ENCODE data around the gene ATP5F1A.
"Not testable (repeated sequence)": the region's sequence is repeated elsewhere in the genome, so short reads cannot be mapped to it uniquely, and the experiment has no call there.

The ATP5F1A gene

DNA sequence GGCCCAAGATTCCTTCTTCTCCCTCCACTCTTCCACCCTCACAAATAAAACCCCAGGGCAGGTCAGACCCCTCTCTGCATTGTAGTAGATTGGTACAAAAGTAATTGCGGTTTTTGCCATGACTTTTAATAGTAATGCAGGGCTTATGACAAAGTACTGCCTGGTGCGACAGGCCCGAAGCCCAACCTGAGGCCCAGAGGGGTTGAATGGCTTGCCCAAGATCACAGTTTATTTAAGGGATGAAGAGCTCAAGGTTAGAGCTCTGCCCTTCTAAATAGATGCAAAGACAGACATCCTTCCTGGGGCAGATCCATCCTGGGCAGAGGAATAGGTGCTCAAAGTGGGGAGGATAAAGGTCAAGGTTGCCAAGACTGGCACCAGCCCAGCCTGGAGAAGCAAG is 25.1 kb downstream of the ATP5F1A start:
- no peak for DNase-seq

DNA sequence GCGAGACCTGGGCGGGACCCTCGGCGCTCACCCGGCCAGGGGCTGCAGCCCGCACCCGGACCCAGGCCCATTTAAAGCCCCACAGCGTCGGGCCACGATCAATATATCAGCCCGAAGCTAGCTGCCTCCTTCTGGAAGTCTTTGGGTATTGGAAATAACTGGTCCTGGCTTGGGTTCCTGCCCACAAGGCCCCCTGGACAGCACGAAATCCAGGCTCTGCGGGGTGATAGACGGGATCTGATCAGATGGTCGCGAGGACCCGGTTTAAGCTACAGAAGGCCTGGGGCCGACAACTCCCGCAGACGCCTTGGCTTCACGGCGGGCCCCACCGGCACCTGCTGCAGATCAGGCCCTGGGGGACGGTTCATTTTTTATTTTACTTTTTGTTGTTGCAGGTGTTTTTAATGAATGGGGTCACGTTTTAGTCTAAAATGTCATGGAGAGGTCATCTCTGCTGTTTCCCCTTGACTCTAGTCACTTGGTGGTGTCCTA is 25.7 kb downstream of the ATP5F1A start:
- DNase-seq: no peak

DNA sequence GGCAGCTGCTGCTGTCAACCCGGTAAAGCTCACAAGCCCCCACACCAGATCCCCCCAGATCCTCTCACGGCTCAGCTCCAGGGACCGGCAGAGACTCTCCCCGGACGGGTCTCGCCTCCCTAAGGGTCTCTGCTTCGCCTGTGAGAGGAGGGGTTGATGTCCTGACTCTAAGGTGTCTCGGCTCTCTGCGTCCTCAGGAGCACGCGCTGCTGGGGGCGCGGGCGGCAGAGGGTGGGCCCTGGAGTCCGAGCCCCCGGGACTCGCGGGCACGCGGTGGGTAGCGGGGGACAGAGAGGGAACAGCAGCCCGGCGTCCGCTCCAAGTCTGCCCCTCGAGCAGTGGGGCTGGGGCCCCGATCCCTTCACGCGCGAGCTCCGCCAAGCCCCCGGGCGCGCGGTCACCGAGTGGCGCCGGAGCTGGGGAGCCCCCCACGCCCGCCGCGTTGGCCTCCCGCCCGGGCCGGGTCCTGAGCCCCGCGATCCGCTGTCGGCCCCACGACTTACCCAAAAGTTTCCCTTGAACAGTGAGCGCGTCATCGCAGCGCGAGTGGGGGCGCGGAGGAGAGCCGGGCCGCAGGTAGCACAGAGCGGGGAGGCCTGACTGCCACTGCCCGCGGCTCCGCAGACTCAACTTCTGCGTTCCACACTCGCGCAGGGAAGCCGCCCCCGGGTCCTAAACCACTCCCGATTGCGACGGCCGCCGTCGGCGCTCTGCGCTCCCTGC is 26.3 kb downstream of the ATP5F1A start, which contains the start of gene PSTPIP2:
PSTPIP2 (minus strand) TSS at position 608 of the 723 bp plus-strand sequence; CDS start at position 536, 72 bp downstream.
- DNase-seq: peak; percentile 35

- no peak for DNase-seq
Observed at GRCh38 chr18:46070815-46071652, 27.1 kb downstream of the ATP5F1A start.

GRCh38 chr18:46070232-46070631 is 27.9 kb downstream of the ATP5F1A start:
- DNase-seq: no peak

- no peak for DNase-seq
Observed at GRCh38 chr18:46069524-46069923, 28.6 kb downstream of the ATP5F1A start.

DNA sequence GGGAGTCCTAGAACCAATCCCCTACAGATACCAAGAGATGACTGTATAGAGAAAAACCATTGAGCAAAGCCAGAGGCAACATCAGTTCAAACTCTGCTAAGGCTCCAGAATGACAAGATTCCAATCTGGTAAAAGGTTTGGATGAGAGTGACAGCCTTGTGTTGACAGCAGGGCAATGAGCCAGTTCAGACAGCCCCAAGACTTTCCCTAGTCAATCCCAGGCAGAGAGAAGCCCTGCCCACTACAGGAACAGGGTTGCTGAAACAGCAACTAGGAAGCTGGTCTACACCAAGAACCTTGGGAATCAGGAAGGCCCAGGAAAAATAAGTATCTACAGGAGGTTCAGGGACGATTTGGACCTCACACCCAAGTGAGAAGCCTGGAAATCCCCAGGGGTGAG is 29.3 kb downstream of the ATP5F1A start:
- no peak for DNase-seq

DNA sequence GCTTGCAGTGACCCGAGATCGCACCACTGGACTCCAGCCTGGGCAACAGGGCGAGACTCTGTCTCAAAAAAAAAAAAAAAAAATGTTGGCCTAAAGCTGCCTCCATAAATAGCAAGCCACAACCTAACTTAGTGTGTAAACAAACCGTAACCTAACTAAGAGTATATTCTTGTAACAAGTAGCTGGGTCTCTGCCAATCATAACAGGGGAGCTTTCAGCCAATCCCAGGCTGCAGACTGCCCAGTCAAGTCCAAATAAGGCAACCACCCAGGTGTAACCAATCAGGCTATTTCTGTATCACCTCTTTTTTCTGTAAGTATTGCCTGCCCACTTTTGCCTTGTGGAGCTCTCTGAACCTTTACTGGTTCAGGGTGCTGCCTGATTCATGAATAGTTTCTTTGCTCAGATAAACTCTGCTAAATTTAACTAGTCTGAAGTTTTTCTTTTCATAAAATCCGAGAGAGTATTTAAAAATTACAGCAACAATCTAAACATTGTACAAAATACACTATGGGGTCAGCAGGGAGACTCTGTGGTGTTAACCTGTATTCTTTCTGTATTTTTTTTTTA is 30.6 kb downstream of the ATP5F1A start:
- DNase-seq: no peak

DNA sequence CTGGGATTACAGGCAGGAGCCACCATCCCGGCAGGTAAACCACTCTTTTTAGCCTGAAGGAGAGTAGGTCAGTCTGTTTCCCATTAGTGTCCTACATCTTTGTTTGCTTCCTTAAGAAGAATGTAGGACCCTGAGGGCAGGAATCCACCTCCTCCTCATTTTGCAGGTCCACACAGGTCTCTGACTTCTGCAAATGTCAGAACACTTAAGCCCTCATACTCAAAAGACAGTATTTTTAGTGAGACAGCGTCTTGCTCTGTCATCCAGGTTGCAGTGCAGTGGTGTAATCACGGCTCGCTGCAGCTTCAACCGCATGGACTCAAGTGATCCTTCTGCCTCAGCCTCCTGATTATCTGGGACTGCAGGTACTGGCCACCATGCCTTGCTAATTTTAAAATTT is 35.3 kb downstream of the ATP5F1A start:
- DNase-seq: no peak

GRCh38 chr18:46061796-46062195 is 36.3 kb downstream of the ATP5F1A start:
- no peak for DNase-seq

DNA sequence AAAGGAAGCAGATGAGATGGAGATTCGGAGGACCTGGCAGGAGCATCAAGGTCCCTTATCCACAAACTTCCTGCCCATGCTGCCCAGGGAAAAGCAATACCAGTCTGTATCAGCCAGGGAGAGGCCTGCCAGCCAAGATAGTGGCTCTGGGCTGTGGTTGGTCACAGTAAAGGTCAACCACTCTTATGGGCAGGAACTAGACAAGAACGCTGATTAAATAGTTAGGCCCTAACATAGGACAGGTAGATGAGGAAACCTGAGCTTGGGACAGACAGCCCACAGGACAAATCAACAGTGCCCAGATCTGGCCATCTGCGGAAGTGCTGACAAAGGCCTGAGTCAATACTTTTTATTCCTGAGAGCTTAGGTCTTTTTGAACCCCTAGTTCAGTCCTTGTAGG is 36.7 kb downstream of the ATP5F1A start:
- no peak for DNase-seq

DNA sequence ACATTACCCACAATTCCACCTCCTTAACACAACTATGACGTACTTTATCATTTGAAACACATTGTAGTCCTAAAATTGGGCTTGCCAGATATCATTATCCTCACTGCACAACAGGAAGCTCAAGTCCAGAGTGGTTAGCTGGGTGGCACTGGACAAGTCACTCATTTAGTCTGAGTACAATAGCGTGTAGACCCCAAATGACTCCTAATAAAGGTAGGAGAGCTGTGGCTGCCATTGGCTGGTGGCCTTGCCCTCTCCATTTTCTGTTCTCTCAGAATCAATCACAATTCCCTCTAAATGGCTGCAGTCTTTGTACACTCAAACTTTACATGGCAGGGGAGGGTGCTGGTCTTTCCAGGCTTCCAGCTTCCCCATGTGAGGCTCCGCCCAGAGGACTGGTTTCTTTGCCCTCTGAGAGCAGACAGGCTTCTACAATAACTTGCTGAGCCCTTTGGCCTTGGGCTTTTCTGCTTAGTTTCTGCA is 37.7 kb downstream of the ATP5F1A start:
- no peak for DNase-seq

- no peak for DNase-seq
Observed at GRCh38 chr18:46055838-46056230, 42.3 kb downstream of the ATP5F1A start.

GRCh38 chr18:46054956-46055837 is 42.9 kb downstream of the ATP5F1A start:
- DNase-seq: no peak

- no peak for DNase-seq
Observed at GRCh38 chr18:46053368-46054095, 44.6 kb downstream of the ATP5F1A start.

DNA sequence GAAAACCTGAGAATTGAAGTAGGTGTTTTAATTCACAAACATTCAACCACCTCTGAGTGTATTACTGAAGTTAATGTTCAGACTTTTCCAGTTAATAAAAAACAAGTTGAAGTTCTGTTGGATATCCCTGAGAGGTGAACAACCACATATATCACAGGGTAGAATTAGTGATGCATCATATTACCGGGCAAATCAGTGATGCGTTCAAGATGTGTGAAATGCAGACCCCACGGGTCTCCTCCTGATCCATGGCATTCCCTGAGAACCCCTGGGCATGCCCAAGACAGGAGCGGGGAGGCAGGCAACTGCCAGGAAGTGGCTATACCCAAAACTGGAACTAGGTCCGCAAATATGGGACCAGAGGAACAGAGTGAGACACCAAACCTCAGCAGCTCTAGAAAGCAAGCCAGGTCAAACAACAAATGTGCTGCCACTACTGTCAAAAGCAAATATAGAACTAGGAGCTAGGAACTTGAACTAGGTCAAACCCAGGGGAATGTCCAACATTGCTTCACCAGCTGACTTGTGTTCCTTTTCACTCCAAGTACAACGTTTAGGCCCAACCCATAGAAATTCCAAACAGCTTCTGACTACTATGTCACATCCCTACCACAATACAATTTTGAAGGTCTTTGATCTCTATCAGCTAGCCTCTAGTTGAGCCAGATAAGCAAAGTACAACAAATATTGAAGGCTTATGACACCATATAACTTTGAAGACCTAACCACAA is 46.2 kb downstream of the ATP5F1A start:
- DNase-seq: no peak

DNA sequence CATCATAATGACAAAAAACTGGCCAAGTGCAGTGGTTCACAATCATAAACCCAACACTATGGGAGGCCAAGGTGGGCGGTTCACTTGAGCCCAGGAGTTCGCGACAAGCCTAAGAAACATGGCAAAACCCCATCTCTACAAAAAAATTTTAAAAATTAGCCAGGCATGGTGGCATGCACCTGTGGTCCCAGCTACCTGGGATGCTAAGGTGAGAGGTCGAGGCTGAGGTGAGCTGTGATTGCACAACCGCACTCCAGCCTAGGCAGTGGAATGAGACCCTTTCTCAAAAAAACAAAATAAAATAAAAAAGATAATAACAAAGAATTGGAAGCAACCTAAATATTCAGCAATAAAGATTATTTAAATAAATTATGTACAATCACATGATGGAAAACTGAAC is 47.8 kb downstream of the ATP5F1A start:
- no peak for DNase-seq

DNA sequence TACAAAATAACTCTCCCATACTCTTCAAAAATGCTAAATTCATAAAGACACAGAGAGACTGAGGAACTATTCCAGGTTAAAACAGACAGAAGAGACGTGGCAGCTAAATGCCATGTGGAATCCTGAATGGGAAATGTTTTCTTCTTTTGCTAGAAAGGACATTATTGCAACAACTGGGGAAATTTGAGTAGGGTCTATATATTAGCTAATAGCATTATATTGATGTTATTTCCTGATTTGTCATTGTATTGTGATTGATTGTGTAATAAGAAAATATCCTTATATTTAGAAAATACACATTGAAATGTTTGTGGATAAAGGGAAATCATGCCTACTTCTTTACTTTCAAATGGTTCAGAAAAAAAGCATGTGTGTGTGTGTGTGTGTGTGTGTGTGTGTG is 49.5 kb downstream of the ATP5F1A start:
- no peak for DNase-seq

- not testable (repeated sequence) for DNase-seq
Observed at GRCh38 chr18:46047369-46047768, 50.7 kb downstream of the ATP5F1A start.

DNA sequence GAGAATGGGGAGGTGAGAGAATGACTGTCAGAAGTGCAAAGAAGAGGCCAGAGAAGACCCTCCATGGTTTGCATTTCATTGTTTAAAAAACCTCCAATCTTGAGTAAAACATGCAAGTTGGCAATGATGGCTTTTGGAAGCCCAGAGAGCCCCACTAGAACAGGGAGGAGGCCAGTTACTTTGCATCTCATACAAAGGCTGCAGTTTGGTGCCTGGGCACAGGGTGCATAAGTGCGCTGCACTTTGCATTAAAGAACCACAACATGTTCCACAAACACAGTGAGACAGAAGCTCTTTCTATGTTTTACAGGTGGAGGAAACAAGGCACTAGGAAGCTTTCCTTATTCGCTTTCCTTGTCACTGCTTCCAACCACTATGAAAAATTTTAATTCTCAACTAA is 51.4 kb downstream of the ATP5F1A start:
- no peak for DNase-seq

DNA sequence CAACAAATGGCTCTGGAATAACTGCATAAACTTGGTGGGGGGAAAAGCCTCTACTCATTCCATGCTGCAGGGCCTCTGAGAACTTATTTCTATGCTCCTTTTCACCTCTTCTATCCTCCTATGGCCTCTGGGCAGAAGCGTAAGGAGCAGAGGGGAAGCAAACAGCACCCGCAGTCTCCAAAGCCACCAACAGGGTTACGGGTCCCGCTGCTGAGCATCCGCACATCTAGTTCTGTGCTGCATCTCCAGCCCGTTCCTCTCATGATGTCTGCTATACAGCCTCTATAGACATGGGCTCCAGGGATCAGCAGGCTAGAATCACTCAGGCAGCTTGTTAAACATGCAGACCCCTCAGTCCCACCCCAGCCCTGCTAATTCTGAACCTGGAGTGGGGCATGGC is 52.0 kb downstream of the ATP5F1A start:
- DNase-seq: no peak

Measured in NCI-H1105 treated with DMSO at 0.1 percent for 48 hours (cell line).